ENCODE data around the gene BIRC6.

DNA sequence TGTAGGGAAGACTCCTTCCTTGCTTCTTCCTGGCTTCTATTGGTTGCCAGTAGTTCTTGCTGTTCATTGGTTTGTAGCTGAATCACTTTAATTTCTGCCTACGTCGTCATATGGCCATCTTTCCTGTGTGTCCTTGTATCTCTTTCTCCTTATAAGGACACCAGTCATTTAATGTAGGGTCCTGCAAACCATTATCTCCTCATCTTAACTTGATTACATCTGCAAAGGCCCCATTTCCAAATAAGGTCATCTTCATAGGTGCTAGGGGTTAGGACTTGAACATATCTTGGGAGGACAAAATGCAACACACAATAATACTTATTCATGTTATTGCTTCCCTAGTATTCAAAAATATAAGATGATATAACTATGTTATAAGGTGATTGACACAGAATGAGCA lies 175.5 kb downstream of the BIRC6 start:
- TF ChIP-seq, protein P1, sequence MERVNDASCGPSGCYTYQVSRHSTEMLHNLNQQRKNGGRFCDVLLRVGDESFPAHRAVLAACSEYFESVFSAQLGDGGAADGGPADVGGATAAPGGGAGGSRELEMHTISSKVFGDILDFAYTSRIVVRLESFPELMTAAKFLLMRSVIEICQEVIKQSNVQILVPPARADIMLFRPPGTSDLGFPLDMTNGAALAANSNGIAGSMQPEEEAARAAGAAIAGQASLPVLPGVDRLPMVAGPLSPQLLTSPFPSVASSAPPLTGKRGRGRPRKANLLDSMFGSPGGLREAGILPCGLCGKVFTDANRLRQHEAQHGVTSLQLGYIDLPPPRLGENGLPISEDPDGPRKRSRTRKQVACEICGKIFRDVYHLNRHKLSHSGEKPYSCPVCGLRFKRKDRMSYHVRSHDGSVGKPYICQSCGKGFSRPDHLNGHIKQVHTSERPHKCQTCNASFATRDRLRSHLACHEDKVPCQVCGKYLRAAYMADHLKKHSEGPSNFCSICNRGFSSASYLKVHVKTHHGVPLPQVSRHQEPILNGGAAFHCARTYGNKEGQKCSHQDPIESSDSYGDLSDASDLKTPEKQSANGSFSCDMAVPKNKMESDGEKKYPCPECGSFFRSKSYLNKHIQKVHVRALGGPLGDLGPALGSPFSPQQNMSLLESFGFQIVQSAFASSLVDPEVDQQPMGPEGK (CRISPR knock-in tag; IDR thresholded peaks at IDR 0.05; ENCODE audit: borderline replicate concordance): no peak
- TF ChIP-seq ARNTL (CRISPR knock-in tag; IDR thresholded peaks at IDR 0.05; ENCODE audit: borderline replicate concordance, low read depth) (no peak), ZFP3 (CRISPR knock-in tag; IDR thresholded peaks at IDR 0.05) (no peak), ZNF565 (CRISPR knock-in tag; conservative IDR thresholded peaks at IDR 0.05; ENCODE audit: low read depth) (no peak), ZC3H10 (CRISPR knock-in tag; IDR thresholded peaks at IDR 0.05) (no peak), BACH2 (CRISPR knock-in tag; IDR thresholded peaks at IDR 0.05; ENCODE audit: borderline replicate concordance) (no peak), TOX (CRISPR knock-in tag; IDR thresholded peaks at IDR 0.05; ENCODE audit: borderline replicate concordance) (no peak), RARB (CRISPR knock-in tag; IDR thresholded peaks at IDR 0.05) (no peak), GLIS3 (CRISPR knock-in tag; IDR thresholded peaks at IDR 0.05) (no peak), OSR1 (CRISPR knock-in tag; IDR thresholded peaks at IDR 0.05) (no peak)
- TF ChIP-seq, protein P2, sequence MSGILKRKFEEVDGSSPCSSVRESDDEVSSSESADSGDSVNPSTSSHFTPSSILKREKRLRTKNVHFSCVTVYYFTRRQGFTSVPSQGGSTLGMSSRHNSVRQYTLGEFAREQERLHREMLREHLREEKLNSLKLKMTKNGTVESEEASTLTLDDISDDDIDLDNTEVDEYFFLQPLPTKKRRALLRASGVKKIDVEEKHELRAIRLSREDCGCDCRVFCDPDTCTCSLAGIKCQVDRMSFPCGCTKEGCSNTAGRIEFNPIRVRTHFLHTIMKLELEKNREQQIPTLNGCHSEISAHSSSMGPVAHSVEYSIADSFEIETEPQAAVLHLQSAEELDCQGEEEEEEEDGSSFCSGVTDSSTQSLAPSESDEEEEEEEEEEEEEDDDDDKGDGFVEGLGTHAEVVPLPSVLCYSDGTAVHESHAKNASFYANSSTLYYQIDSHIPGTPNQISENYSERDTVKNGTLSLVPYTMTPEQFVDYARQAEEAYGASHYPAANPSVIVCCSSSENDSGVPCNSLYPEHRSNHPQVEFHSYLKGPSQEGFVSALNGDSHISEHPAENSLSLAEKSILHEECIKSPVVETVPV (CRISPR knock-in tag; IDR thresholded peaks at IDR 0.05): no peak

Measured in SK-N-SH treated with all-trans-retinoic acid at 6 μM for 48 hours (cell line).